GM13977 (cell line): ENCODE results near the gene CDC14B.

Experiments
- DNase-seq: peaks from one replicate; pipeline ENCODE4 v3.0.0; 2012; ENCODE audit warnings: low spot score
- in situ Hi-C: fragments of 300-500 bp; cut with MboI; formaldehyde crosslinking; loops from one replicate; pipeline ENCODE4 v1.12.0; 2022; ENCODE audit warnings: low sequenced_read_pairs, low pct_unique_long_range_greater_than_20kb, mixed read lengths, inconsistent platforms; ENCODE audit not compliant: unreplicated experiment
- TF ChIP-seq, protein P1 (sequence below): IDR thresholded peaks from 2 replicates; pipeline ENCODE4 v1.5.1; 2012; ENCODE audit warnings: mild to moderate bottlenecking, control low read depth; ENCODE audit not compliant: insufficient read depth; ENCODE audit errors: extremely low read depth, missing control alignments

The CDC14B gene

DNA sequence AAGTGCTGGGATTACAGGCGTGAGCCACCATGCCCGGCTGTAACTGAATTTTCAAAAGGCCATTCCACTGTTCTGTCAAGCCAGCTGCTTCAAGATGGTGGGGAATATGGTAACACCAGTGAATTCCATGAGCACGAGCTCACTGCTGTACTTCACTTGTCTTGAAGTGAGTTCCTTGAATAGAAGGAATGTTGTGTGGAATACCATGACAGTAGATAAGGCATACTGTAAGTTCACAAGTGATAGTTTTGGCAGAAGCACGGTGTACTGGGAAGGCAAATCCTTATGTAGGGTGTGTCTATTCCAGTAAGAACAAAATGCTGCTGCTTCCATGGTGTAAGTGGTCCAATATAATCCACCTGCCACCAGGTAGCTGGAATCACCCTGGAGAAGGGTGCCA is 42.1 kb upstream of the CDC14B start:
- in situ Hi-C loops: no loop called here
- TF ChIP-seq, protein P1, sequence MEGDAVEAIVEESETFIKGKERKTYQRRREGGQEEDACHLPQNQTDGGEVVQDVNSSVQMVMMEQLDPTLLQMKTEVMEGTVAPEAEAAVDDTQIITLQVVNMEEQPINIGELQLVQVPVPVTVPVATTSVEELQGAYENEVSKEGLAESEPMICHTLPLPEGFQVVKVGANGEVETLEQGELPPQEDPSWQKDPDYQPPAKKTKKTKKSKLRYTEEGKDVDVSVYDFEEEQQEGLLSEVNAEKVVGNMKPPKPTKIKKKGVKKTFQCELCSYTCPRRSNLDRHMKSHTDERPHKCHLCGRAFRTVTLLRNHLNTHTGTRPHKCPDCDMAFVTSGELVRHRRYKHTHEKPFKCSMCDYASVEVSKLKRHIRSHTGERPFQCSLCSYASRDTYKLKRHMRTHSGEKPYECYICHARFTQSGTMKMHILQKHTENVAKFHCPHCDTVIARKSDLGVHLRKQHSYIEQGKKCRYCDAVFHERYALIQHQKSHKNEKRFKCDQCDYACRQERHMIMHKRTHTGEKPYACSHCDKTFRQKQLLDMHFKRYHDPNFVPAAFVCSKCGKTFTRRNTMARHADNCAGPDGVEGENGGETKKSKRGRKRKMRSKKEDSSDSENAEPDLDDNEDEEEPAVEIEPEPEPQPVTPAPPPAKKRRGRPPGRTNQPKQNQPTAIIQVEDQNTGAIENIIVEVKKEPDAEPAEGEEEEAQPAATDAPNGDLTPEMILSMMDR: no peak
- no peak for DNase-seq

DNA sequence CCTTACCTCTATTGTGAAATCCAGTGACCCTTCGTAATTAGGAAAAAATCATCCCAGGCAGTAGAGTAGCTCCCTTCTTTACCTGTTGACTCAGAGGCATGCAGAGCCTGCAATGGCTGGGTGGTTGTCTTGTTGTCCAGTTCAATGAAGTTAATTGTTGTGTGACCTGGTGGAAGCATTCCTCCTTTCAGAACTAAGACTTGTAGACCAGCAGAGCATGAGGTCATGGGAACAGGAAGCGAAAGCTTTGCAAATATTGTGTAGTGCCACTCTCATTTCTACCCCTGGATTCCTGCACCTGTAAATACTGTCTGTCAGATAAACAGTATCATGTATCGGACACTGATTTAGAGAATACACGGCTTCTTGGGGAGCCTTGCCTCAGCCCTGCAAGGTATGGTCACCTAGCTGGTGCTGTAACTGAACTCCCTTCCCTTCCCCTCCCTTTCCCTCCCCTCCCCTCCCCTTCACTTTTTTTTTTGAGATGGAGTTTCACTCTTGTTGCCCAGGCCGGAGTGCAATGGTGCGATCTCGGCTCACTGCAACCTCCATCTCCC is 41.1 kb upstream of the CDC14B start:
- TF ChIP-seq, protein P1: no peak
- in situ Hi-C loops: no loop called here
- DNase-seq: no peak

DNA sequence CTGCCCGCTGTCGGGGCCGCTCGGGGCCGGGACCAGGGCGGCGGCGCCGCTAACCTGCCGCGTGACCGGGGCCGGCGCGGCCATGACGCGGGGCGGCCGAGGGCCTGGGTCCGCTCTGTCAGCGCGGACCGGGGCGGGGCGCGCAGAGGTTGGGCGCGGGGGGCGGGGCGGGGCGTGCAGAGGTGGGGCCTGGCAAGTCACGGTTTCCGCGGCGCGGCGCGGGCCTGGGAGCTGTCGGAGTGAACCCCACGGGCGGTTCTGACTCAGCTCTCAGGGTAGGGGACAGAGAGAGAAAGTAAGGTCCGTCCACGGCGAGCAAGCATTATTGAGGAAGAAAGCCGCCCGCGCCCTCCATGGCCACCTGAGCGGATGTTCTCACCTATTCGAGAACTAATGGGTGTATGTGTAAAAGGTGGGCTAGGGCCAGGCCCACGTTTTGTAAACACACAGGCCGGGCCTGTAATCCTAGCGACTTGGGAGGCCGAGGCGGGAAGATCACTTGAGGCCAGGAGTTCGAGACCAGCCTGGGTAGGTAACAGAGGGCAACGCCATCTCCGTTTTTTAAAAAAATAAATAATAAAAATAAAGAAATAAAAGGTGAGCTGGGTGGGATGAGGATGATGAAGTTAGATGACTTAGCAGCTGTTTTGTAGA is 35.7 kb upstream of the CDC14B start, which contains the start of gene PRXL2C:
TSS of gene PRXL2C (minus strand) at position 120 of the 654 bp plus-strand sequence. CDS start at position 84, 36 bp downstream.
- peak; percentile 84 for DNase-seq
- in situ Hi-C loops: loop anchor here (10.0 kb wide), 1 partner anchor 211 kb away; no protein-coding TSS in a partner anchor
- TF ChIP-seq, protein P1: no peak

DNA sequence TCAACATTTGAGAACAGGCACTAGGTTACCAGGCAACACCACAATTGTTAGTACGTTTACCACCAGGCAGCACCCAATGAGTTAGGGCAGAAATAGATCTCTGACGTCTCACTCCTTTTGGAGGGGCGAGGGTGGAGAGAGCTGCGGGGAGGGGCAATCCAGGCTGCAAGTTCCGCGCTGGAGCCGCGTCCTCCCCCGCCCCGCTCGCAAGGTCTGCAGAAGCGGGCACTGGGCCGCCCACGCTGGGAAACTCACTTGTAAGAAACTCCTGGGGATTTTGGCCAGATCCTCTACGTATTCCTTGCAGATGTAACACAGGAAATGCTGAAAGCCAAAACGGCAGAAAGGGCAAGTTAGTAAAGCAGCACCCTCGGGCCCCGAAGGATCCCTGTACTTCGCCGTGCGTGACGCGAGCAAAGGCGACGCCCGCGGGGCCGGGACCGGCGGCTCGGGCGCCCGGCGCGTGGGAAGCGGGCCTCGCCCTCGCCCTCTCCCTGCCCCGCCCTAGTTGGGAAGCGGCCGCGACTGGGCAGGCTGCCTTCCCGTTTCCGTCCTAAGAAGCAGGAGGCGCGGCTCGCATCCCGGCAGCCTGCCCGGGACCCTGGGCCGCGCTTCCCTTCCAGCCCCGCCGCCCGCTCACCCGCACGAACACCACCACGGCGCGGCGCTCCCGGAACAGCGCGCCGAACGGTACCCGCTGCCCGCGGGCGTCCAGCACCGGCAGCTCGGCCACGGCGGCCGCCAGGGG is 35.0 kb upstream of the CDC14B start:
- in situ Hi-C loops: loop anchor here (5.0 to 10.0 kb wide), 2 partner anchors 210 to 327 kb away; no protein-coding TSS in a partner anchor
- TF ChIP-seq, protein P1: peak; percentile 17
- DNase-seq: peak; percentile 80

DNA sequence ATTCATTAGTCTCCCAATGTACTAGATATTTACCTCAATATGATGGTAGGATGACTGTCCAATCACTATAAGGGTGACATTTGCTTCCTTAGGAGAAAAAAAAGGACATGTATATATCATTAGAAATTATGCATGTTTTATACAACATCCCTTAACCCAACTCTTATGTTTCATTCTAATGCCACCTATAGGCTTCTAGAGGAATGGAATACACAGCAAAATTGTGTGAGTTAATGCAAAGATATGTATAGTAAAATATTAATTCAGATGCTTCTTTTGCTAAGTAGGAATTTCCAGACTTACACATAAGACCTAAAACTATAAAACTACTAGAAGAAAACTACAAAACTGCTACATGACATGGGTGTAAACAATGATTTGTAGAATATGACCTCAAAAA is 32.0 kb upstream of the CDC14B start:
- peak; percentile 48 for DNase-seq

More for the DNA sequence above, 32.0 kb upstream of the CDC14B start:
- TF ChIP-seq, protein P1: peak; percentile 60
- in situ Hi-C loops: loop anchor here (5.0 to 10.0 kb wide), 2 partner anchors 207 to 324 kb away; no protein-coding TSS in a partner anchor
